Measurements from ENCODE around the gene ANKRD44.
A peak's percentile ranks its signal among the peaks of the same experiment; 100 is the strongest.

The ANKRD44 gene

GRCh38 chr2:197310987-197311420 is 424 bp upstream of the ANKRD44 start:
- no peak for TF ChIP-seq CTCF (IDR thresholded peaks at IDR 0.05; ENCODE audit: low read depth, low read length)
- peak overlapping the region; percentile 53 for H3K4me3 ChIP-seq (ENCODE audit: low read depth, low read length)
- in situ Hi-C loops (cut with HindIII; ENCODE audit: low sequenced_read_pairs), result no loop called here
- peak; percentile 8 for DNase-seq (ENCODE audit: low read depth, low spot score)

GRCh38 chr2:197309691-197310231 is 819 bp downstream of the ANKRD44 start:
- no peak for TF ChIP-seq CTCF (IDR thresholded peaks at IDR 0.05; ENCODE audit: low read depth, low read length)
- peak; percentile 6 for DNase-seq (ENCODE audit: low read depth, low spot score)
- in situ Hi-C loops (cut with HindIII; ENCODE audit: low sequenced_read_pairs), result no loop called here
- H3K4me3 ChIP-seq (ENCODE audit: low read depth, low read length), result peak overlapping the region; percentile 75

- peak overlapping the region; percentile 75 for H3K4me3 ChIP-seq (ENCODE audit: low read depth, low read length)
Measured at GRCh38 chr2:197308996-197309690, 1.4 kb downstream of the ANKRD44 start.

GRCh38 chr2:197308585-197308984 is 2.0 kb downstream of the ANKRD44 start:
- in situ Hi-C loops (cut with HindIII; ENCODE audit: low sequenced_read_pairs), result no loop called here
- no peak for DNase-seq (ENCODE audit: low read depth, low spot score)
- no peak for TF ChIP-seq CTCF (IDR thresholded peaks at IDR 0.05; ENCODE audit: low read depth, low read length)
- H3K4me3 ChIP-seq (ENCODE audit: low read depth, low read length), result no peak overlapping the region

More at GRCh38 chr2:197308996-197309690, 1.4 kb downstream of the ANKRD44 start:
- DNase-seq (ENCODE audit: low read depth, low spot score), result no peak
- TF ChIP-seq CTCF (IDR thresholded peaks at IDR 0.05; ENCODE audit: low read depth, low read length), result no peak
- in situ Hi-C loops (cut with HindIII; ENCODE audit: low sequenced_read_pairs), result no loop called here

GRCh38 chr2:197307933-197308521 is 2.6 kb downstream of the ANKRD44 start:
- no peak overlapping the region for H3K4me3 ChIP-seq (ENCODE audit: low read depth, low read length)
- DNase-seq (ENCODE audit: low read depth, low spot score), result no peak
- no peak for TF ChIP-seq CTCF (IDR thresholded peaks at IDR 0.05; ENCODE audit: low read depth, low read length)
- in situ Hi-C loops (cut with HindIII; ENCODE audit: low sequenced_read_pairs), result no loop called here

- no peak for DNase-seq (ENCODE audit: low read depth, low spot score)
- in situ Hi-C loops (cut with HindIII; ENCODE audit: low sequenced_read_pairs), result no loop called here
- no peak overlapping the region for H3K4me3 ChIP-seq (ENCODE audit: low read depth, low read length)
- peak; percentile 6 for TF ChIP-seq CTCF (IDR thresholded peaks at IDR 0.05; ENCODE audit: low read depth, low read length)
Measured at GRCh38 chr2:197307236-197307932, 3.2 kb downstream of the ANKRD44 start.
